Sigmoid colon (tissue), 7 donors: ENCODE results near the gene ACCSL. TPM values are rescaled to one million over a fixed set of nuclear protein-coding genes. Genes with fewer than 3 reads are reported as not detected.

ENCODE experiments used
- DNase-seq: peaks from one replicate; pipeline ENCODE4 v3.0.0-alpha.2; 2019
- H3K27ac ChIP-seq, 4 donors: fragments of 200-600 bp; sonication (generic); one replicate each; pipeline ENCODE4 v1.5.1; 2016 to 2019; ENCODE audit warnings: mild to moderate bottlenecking in 1 of 4
- H3K27me3 ChIP-seq, 3 donors: fragments of 200-600 bp; sonication (generic); one replicate each; pipeline ENCODE4 v1.5.1; 2019; ENCODE audit warnings: mild to moderate bottlenecking in 1 of 3
- H3K36me3 ChIP-seq, 4 donors: fragments of 200-600 bp; sonication (generic); one replicate each; pipeline ENCODE4 v1.5.1; 2016 to 2019
- H3K4me1 ChIP-seq, 4 donors: fragments of 200-600 bp; sonication (generic); one replicate each; pipeline ENCODE4 v1.5.1; 2017 to 2019
- H3K4me3 ChIP-seq, 4 donors: fragments of 200-600 bp; sonication (generic); one replicate each; pipeline ENCODE4 v1.5.1; 2017 to 2019; ENCODE audit warnings: mild to moderate bottlenecking in 2 of 4, moderate library complexity in 1 of 4
- H3K9me3 ChIP-seq, 4 donors: fragments of 200-600 bp in 3 of 4; sonication (generic) in 3 of 4; one replicate each; pipeline versions ENCODE4 v1.5.1 to v1.6.1; 2013 to 2019
- EP300 ChIP-seq, 4 donors: sonication (generic); formaldehyde crosslinking; IDR thresholded peaks; one replicate each; pipeline ENCODE4 v1.6.1; 2017; ENCODE audit warnings: antibody characterized with exemption in 4 of 4
- POLR2A ChIP-seq, 2 donors: fragments of 450-650 bp; IDR thresholded peaks; one replicate each; pipeline ENCODE4 v1.6.1; 2016; ENCODE audit warnings: antibody characterized with exemption in 2 of 2, mild to moderate bottlenecking in 2 of 2, moderate library complexity in 2 of 2
- POLR2AphosphoS5 ChIP-seq, 4 donors: sonication (generic); formaldehyde crosslinking; IDR thresholded peaks; one replicate each; pipeline ENCODE4 v1.6.1; 2017; ENCODE audit warnings: antibody characterized with exemption in 4 of 4
- WGBS, 2 donors: extraction: QIAGEN DNeasy Blood & Tissue Kit; methylation state at CpG; one replicate each; pipeline ENCODE4 v1.1.7; 2013; 5-methylcytosine and 5-hydroxymethylcytosine counted together
- intact Hi-C: fragments of 100-400 bp; cut with DNase I; formaldehyde crosslinking; loops from one replicate; pipeline ENCODE4 v1.15.1; 2023
- polyA plus RNA-seq, 3 donors: library from polyadenylated mRNA; stranded (reverse); fragments of 200-250 nt; gene quantifications; one replicate each; pipeline ENCODE4 v1.2.3, GENCODE V29; 2013
- total RNA-seq, 4 donors: library from RNA; depleted of rRNA; stranded (reverse); fragments of >200 nt; gene quantifications; one replicate each; pipeline ENCODE4 v1.1.0, GENCODE V29; 2016
- TF ChIP-seq, protein P1 (sequence below), 4 experiments: fragments of 450-650 bp in 3 of 4; fragments of 200-600 bp in 1 of 4; IDR thresholded peaks; one replicate each; pipeline ENCODE4 v1.5.1; 2016 to 2019; ENCODE audit warnings: antibody characterized with exemption in 4 of 4, mild to moderate bottlenecking in 3 of 4, moderate library complexity in 2 of 4
- donor health status: healthy with polysubstance abuse.
- donor health status: Bipolar disorder and iron deficiency.
- donor health status: healthy.

The ACCSL gene
- total and polyA plus RNA-seq, 7 donors = 0.27 TPM; not detected in 6

DNA sequence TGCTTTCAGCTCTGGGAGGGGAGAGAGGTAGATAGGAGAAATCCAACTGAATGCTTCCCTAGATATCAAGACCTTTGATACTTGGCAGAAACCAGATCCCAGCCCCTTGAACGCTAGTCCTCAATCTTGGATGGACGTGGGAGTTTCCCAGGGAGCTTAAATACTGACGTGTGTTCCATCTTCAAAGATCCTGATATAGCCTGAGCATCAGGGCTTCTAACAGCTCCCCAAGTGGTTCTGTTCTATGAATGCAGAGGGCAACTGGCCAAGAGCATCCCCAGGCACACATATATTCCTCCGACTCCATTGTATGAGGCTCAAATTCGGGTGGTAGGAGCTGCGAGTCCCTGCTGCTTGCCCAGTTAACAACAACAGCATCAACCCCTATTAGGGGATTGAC is 9.6 kb downstream of the ACCSL start:
- H3K27ac ChIP-seq = no peak overlapping the region
- H3K36me3 ChIP-seq = no peaks in the 10 kb centered on the region
- 80 to 90% methylated on average over 6 of the region's 6 CpGs for WGBS, 2 donors
- intact Hi-C loops = no loop called here
- no peaks in the 10 kb centered on the region for H3K27me3 ChIP-seq
- no peak overlapping the region for H3K4me3 ChIP-seq
- no peak for DNase-seq
- no peak for TF ChIP-seq POLR2A (IDR thresholded peaks at IDR 0.05)
- TF ChIP-seq, protein P1, sequence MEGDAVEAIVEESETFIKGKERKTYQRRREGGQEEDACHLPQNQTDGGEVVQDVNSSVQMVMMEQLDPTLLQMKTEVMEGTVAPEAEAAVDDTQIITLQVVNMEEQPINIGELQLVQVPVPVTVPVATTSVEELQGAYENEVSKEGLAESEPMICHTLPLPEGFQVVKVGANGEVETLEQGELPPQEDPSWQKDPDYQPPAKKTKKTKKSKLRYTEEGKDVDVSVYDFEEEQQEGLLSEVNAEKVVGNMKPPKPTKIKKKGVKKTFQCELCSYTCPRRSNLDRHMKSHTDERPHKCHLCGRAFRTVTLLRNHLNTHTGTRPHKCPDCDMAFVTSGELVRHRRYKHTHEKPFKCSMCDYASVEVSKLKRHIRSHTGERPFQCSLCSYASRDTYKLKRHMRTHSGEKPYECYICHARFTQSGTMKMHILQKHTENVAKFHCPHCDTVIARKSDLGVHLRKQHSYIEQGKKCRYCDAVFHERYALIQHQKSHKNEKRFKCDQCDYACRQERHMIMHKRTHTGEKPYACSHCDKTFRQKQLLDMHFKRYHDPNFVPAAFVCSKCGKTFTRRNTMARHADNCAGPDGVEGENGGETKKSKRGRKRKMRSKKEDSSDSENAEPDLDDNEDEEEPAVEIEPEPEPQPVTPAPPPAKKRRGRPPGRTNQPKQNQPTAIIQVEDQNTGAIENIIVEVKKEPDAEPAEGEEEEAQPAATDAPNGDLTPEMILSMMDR (IDR thresholded peaks at IDR 0.05) = no peak
- TF ChIP-seq POLR2AphosphoS5 (IDR thresholded peaks at IDR 0.05) = no peak
- TF ChIP-seq EP300 (IDR thresholded peaks at IDR 0.05) = no peak
- no peaks in the 10 kb centered on the region for H3K4me1 ChIP-seq
- no peaks in the 10 kb centered on the region for H3K9me3 ChIP-seq

DNA sequence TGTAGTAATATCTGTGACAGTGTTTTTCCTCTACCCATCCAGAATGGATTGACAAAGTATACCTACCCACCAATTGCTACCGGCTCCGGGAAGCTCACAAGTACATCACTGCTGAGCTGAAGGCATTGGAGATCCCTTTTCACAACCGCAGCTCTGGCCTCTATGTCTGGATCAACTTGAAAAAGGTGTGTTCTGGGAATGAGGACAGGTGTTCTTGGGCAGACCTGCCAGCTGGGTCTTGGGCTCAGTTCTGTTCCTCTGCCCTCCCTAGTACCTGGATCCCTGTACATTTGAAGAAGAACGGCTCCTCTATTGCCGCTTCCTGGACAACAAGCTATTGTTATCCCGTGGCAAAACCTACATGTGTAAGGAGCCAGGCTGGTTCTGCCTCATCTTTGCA is 10.5 kb downstream of the ACCSL start:
- intact Hi-C loops = no loop called here

DNA sequence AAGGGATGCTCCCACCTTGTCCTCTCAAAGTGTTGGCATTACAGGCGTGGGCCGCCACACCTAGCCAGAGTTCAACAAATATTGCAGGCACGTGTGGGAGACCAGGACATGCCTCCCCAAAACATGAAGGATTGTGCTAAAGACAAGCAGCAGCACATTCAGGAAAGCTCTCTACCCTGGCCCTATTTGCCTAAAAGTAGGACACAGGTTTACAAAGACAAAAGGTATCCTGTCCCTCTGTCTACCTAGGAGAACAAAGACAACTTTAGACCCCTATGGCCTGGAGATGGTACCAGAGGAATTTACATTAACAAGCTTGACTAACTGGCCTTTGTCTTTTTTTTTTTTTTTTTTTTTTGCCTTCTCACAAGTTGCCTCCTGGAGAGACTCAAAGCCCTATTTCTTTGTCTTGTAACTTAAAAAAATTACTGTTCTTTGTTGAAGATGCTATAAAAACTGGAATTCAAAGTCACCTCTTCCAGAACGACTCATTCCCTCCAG is 17.4 kb downstream of the ACCSL start:
- Histone ChIP-seq H3K27ac (peak overlapping the region; percentile 91 to 95 (median 92)), H3K4me1 (peaks cover 0 to 21% (median 15%) of the 10 kb centered on the region in 4 donors), H3K27me3 (no peaks in the 10 kb centered on the region), H3K36me3 (no peaks in the 10 kb centered on the region), H3K9me3 (no peaks in the 10 kb centered on the region), H3K4me3 (peak overlapping the region in 2 of 4 donors; percentile 67 to 73)
- DNase-seq = no peak
- WGBS, 2 donors = 18 to 65% methylated on average over 4 of the region's 4 CpGs
- intact Hi-C loops = no loop called here
- TF ChIP-seq POLR2AphosphoS5 (IDR thresholded peaks at IDR 0.05) (no peak), POLR2A (IDR thresholded peaks at IDR 0.05) (no peak), EP300 (IDR thresholded peaks at IDR 0.05) (no peak)
- TF ChIP-seq, protein P1 (IDR thresholded peaks at IDR 0.05) = no peak

More for the DNA sequence above, 10.5 kb downstream of the ACCSL start:
- Histone ChIP-seq H3K9me3 (no peaks in the 10 kb centered on the region), H3K36me3 (no peaks in the 10 kb centered on the region), H3K4me3 (no peak overlapping the region), H3K27me3 (no peaks in the 10 kb centered on the region), H3K27ac (no peak overlapping the region), H3K4me1 (no peaks in the 10 kb centered on the region)
- TF ChIP-seq, protein P1 (IDR thresholded peaks at IDR 0.05) = no peak
- TF ChIP-seq POLR2A (IDR thresholded peaks at IDR 0.05) = no peak
- TF ChIP-seq POLR2AphosphoS5 (IDR thresholded peaks at IDR 0.05) = no peak
- TF ChIP-seq EP300 (IDR thresholded peaks at IDR 0.05) = no peak
- DNase-seq = no peak
- 87 to 95% methylated on average over 6 of the region's 6 CpGs for WGBS, 2 donors

DNA sequence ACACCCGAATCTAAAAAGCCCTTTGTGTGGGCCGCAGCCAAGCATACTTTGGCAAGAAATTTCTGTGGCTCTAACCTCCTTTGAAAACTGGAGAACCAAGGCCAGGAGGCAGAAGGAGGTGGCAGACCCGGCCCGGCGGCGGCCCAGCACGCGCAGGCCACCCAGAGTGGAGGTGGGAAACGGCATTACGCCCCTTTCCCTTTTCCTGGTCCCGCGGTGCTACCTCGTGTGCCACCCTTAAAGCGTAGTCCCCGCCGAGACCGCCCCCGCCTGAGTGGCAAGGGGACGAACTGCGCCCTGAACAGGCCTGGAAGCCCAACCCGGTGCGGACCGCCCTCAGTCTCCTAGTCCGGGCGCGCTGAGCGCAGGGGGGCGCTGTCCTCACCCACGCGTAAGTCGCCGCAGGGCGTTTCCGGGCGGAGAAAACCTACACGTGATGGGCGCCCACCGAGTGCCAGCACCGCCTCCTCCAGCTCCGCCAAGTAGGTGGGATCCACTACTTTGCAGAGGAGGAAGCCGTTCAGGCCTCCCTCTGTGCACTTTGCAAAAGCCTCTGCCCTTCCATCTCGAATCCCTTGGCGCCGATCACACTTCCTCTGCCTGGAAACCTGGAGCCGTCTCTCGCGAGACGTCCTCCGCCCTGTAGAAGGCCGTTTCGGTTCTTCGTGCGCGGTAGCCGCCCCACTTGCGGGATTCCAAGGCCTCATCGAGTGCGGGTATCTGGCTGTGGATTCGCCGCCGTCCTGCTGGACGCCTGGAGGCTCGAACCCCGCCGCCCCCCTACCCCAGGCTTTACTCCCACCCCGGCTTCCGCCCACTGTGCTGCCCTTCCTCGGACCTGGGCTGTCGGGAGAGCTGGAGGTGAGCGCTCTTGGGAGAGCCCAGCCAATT is 18.3 kb downstream of the ACCSL start, which contains the start of gene ACCS:
TSS of gene ACCS (plus strand) at position 430 of the 891 bp plus-strand sequence. CDS start 1,358 bp downstream, outside the sequence.
- Histone ChIP-seq H3K27me3 (no peaks in the 10 kb centered on the region), H3K9me3 (no peaks in the 10 kb centered on the region), H3K4me3 (peak within 1 kb of the TSS; percentile 67 to 76 (median 74)), H3K36me3 (peaks cover 0 to 4% (median 1%) of the 10 kb centered on the region in 4 donors), H3K27ac (peak within 1 kb of the TSS; percentile 91 to 95 (median 92)), H3K4me1 (peaks cover 0 to 21% (median 15%) of the 10 kb centered on the region in 4 donors)
- intact Hi-C loops = no loop called here
- DNase-seq = peak; percentile 98
- 0 to 1% methylated on average over 70 of the region's 70 CpGs for WGBS, 2 donors
- TF ChIP-seq POLR2A (IDR thresholded peaks at IDR 0.05) (peak; percentile 32 to 59), EP300 (IDR thresholded peaks at IDR 0.05) (no peak), POLR2AphosphoS5 (IDR thresholded peaks at IDR 0.05) (peak; percentile 58 to 90 (median 83))
- TF ChIP-seq, protein P1 (IDR thresholded peaks at IDR 0.05) = peak; percentile 57 to 74 (median 66)
